ENCODE measurements around the gene PIK3AP1. TPM values are rescaled to one million over a fixed set of nuclear protein-coding genes. Genes with fewer than 3 reads are reported as not detected.

Gene PIK3AP1
- total RNA-seq, 1 experiment from 2014 or later: 4.3 TPM

GRCh38 chr10:96585736-96586418, 134.4 kb downstream of the PIK3AP1 start (continued):
- no peak for TF ChIP-seq ERG (CRISPR knock-in tag; IDR thresholded peaks at IDR 0.05)
- TF ChIP-seq ZNF512 (CRISPR knock-in tag; IDR thresholded peaks at IDR 0.05; ENCODE audit: borderline replicate concordance): no peak
- 0 out of 2 replicates have a peak, but pooled peaks have one; percentile 52 for TF ChIP-seq MYBL2 (CRISPR knock-in tag; IDR thresholded peaks at IDR 0.05)

- Mint-ChIP-seq H3K27me3 (ENCODE audit: low read depth) (no peaks in the 10 kb centered on the region), H3K4me1 (peaks cover 39% of the 10 kb centered on the region), H3K9me3 (peaks cover 4% of the 10 kb centered on the region), H3K4me3 (no peak overlapping the region), H3K36me3 (peaks cover 4% of the 10 kb centered on the region), H3K27ac (no peak overlapping the region)
- ATAC-seq (no peak), DNase-seq (ENCODE audit: low spot score) (no peak)
- ChIA-PET CTCF (no interaction called here), POLR2A (no interaction called here)
- TF ChIP-seq USF2 (CRISPR knock-in tag; IDR thresholded peaks at IDR 0.05) (no peak), FOXJ3 (CRISPR knock-in tag; IDR thresholded peaks at IDR 0.05; ENCODE audit: borderline replicate concordance) (no peak), ATF2 (CRISPR knock-in tag; IDR thresholded peaks at IDR 0.05; ENCODE audit: borderline replicate concordance, low read depth) (no peak), ZNF219 (CRISPR knock-in tag; IDR thresholded peaks at IDR 0.05; ENCODE audit: borderline replicate concordance) (no peak), ZNF317 (CRISPR knock-in tag; IDR thresholded peaks at IDR 0.05; ENCODE audit: borderline replicate concordance, low read depth) (no peak), ERG (CRISPR knock-in tag; IDR thresholded peaks at IDR 0.05) (no peak), SOX15 (CRISPR knock-in tag; IDR thresholded peaks at IDR 0.05) (no peak), ESRRA (CRISPR knock-in tag; IDR thresholded peaks at IDR 0.05; ENCODE audit: borderline replicate concordance) (no peak), EMX1 (CRISPR knock-in tag; IDR thresholded peaks at IDR 0.05) (no peak), NR3C1 (CRISPR knock-in tag; conservative IDR thresholded peaks at IDR 0.05; ENCODE audit: low read depth) (no peak), ATF6 (CRISPR knock-in tag; IDR thresholded peaks at IDR 0.05) (no peak), RORB (CRISPR knock-in tag; IDR thresholded peaks at IDR 0.05) (no peak)
Measured at GRCh38 chr10:96584474-96584873, 135.8 kb downstream of the PIK3AP1 start.
